ENCODE results near the gene MC1R.

DNA sequence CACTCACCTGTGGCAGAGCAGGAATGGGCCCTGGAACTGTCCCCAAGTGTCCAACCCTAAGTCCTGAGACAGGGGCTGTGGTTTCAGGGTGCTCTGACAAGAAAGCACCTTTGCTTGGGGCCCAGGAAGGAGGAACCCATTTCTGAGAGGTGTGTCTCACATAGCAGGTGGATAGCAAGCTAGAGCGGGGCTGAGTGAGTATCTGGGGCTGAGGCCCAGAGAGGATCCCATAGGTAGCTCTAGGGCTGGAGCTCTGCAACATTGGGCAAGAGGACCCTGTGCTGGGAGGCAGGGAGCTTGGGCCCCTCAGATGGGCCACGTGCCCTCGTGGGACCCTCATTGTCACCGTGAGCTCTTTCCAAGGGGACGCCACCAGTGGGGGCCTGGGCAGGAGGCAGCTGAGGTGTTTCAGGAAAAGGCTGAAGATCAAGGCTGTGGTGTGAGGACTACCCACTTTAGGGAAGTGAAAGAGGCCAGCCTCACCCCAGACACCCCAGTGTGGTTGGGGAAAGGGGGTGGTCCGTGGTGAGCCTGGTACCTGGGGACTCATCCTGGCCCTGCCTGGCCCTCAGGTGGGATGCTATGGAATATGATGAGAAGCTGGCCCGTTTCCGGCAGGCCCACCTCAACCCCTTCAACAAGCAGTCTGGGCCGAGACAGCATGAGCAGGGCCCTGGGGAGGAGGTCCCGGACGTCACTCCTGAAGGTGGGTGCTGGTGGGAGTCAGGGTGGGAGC is 35.2 kb downstream of the MC1R start:
- no peak for TF ChIP-seq PAX5 (IDR thresholded peaks at IDR 0.05; ENCODE audit: insufficient read depth, low read length, severe bottlenecking)
- no peak for TF ChIP-seq POLR2A (IDR thresholded peaks at IDR 0.05; ENCODE audit: low read depth, low read length)
- no peak for TF ChIP-seq POLR2AphosphoS5 (IDR thresholded peaks at IDR 0.05; ENCODE audit: low read depth, low read length)
- TF ChIP-seq TAF1 (IDR thresholded peaks at IDR 0.05; ENCODE audit: low read depth, low read length): no peak

Measured in GM12891 (cell line).